K562 (cell line): ENCODE measurements around the gene HEBP2. TPM values are rescaled to one million over a fixed set of nuclear protein-coding genes. Genes with fewer than 3 reads are reported as not detected.

Source experiments
- CXXC5 ChIP-seq: fragments of 250-450 bp; sonication (Bioruptor Pico); IDR thresholded peaks from 2 replicates; pipeline ENCODE4 v1.8.0; 2022; ENCODE audit warnings: inconsistent platforms, mild to moderate bottlenecking, moderate library complexity
- ELK1 ChIP-seq: sonication (generic); formaldehyde crosslinking; IDR thresholded peaks from 2 replicates; pipeline ENCODE4 v1.8.1; 2022; ENCODE audit warnings: missing genetic modification reagents
- GABPB2 ChIP-seq: fragments of 250-450 bp; sonication (Bioruptor Pico); conservative IDR thresholded peaks from 2 replicates; pipeline ENCODE4 v1.5.1; 2021; ENCODE audit warnings: mild to moderate bottlenecking
- GTF2B ChIP-seq: IDR thresholded peaks from 2 replicates; pipeline ENCODE4 v1.6.1; 2011; ENCODE audit not compliant: insufficient read length; ENCODE audit errors: extremely low read depth
- ID3 ChIP-seq, 2 experiments: fragments of 250-450 bp in 1 of 2; fragments of 450-650 bp in 1 of 2; sonication (Bioruptor Pico) in 1 of 2; IDR thresholded peaks; 2 replicates each; pipeline versions ENCODE4 v1.6.1 to v1.8.0; 2016 to 2021; ENCODE audit warnings: mild to moderate bottlenecking in 2 of 2, moderate library complexity in 2 of 2, missing compliant biosample characterization in 1 of 2, missing genetic modification characterization in 1 of 2
- NCOA6 ChIP-seq: fragments of 450-650 bp; IDR thresholded peaks from 2 replicates; pipeline ENCODE4 v1.6.1; 2017; ENCODE audit warnings: mild to moderate bottlenecking
- NFYB ChIP-seq: IDR thresholded peaks from 2 replicates; pipeline ENCODE4 v1.6.1; 2011; ENCODE audit warnings: mild to moderate bottlenecking, moderate library complexity; ENCODE audit not compliant: insufficient read length; ENCODE audit errors: extremely low read depth
- NR4A1 ChIP-seq, 2 experiments: fragments of 250-450 bp in 1 of 2; fragments of 450-650 bp in 1 of 2; sonication (Bioruptor Pico) in 1 of 2; IDR thresholded peaks; 2 replicates each; pipeline versions ENCODE4 v1.4.0 to v1.6.1; 2016 to 2020; ENCODE audit warnings: mild to moderate bottlenecking in 2 of 2, missing compliant biosample characterization in 1 of 2, missing genetic modification characterization in 1 of 2, moderate library complexity in 1 of 2
- PHF8 ChIP-seq: fragments of 200-600 bp; sonication (generic); IDR thresholded peaks from 2 replicates; pipeline ENCODE4 v1.6.1; 2012; ENCODE audit warnings: mixed run types, mild to moderate bottlenecking, inconsistent platforms, low read length, moderate library complexity, borderline replicate concordance
- POLR2A ChIP-seq: fragments of 450-650 bp; conservative IDR thresholded peaks from 2 replicates; pipeline ENCODE4 v1.6.1; 2016
- SFPQ ChIP-seq: fragments of 200-400 bp; formaldehyde crosslinking; IDR thresholded peaks from 2 replicates; pipeline ENCODE4 v1.6.1; 2017; ENCODE audit warnings: mild to moderate bottlenecking, low read depth, low read length, moderate library complexity
- SIN3B ChIP-seq: fragments of 450-650 bp; IDR thresholded peaks from 2 replicates; pipeline ENCODE4 v1.6.1; 2017; ENCODE audit warnings: low read depth, mild to moderate bottlenecking, moderate library complexity
- SMC3 ChIP-seq: conservative IDR thresholded peaks from 2 replicates; pipeline ENCODE4 v1.6.1; 2011; ENCODE audit warnings: low read depth, low read length, improper control_type of control experiment; ENCODE audit not compliant: insufficient read depth
- TCF7L2 ChIP-seq: fragments of 150-350 bp; IDR thresholded peaks from 2 replicates; pipeline ENCODE4 v1.6.1; 2016; ENCODE audit warnings: low read depth, mild to moderate bottlenecking, low read length, moderate library complexity
- TCFL5 ChIP-seq: fragments of 250-450 bp; sonication (Bioruptor Pico); conservative IDR thresholded peaks from 2 replicates; pipeline ENCODE4 v1.6.1; 2021; ENCODE audit warnings: mild to moderate bottlenecking, moderate library complexity, matching md5 sums
- ZNF12 ChIP-seq: sonication (generic); formaldehyde crosslinking; IDR thresholded peaks from 2 replicates; pipeline ENCODE4 v1.4.0; 2020; ENCODE audit warnings: mild to moderate bottlenecking, missing genetic modification reagents
- ZNF133 ChIP-seq: fragments of 250-450 bp; sonication (Bioruptor Pico); IDR thresholded peaks from 2 replicates; pipeline ENCODE4 v1.4.0; 2020; ENCODE audit warnings: mild to moderate bottlenecking
- ZNF143 ChIP-seq: sonication (generic); formaldehyde crosslinking; IDR thresholded peaks from 2 replicates; pipeline ENCODE4 v1.9.0; 2022; ENCODE audit warnings: mild to moderate bottlenecking, missing genetic modification reagents
- ZNF146 ChIP-seq: IDR thresholded peaks from one replicate; pipeline ENCODE4 v1.6.1; 2018; ENCODE audit warnings: missing compliant biosample characterization; ENCODE audit not compliant: unreplicated experiment
- ZNF212 ChIP-seq: fragments of 450-650 bp; formaldehyde crosslinking; IDR thresholded peaks from 2 replicates; pipeline ENCODE4 v1.4.0; 2020; ENCODE audit warnings: mild to moderate bottlenecking
- ZNF436 ChIP-seq: fragments of 250-450, 450-650 bp; sonication (Bioruptor Pico); formaldehyde crosslinking; IDR thresholded peaks from 2 replicates; pipeline ENCODE4 v1.7.0; 2020; ENCODE audit warnings: mild to moderate bottlenecking
- ZNF695 ChIP-seq: fragments of 450-650 bp; formaldehyde crosslinking; IDR thresholded peaks from 2 replicates; pipeline ENCODE4 v1.4.0; 2020; ENCODE audit warnings: mild to moderate bottlenecking, moderate library complexity
- ZNF778 ChIP-seq: fragments of 450-650 bp; formaldehyde crosslinking; IDR thresholded peaks from 2 replicates; pipeline ENCODE4 v1.4.0; 2020; ENCODE audit warnings: mild to moderate bottlenecking, moderate library complexity
- ZNF785 ChIP-seq: fragments of 250-450 bp; sonication (Bioruptor Pico); IDR thresholded peaks from 2 replicates; pipeline ENCODE4 v1.4.0; 2020; ENCODE audit warnings: mild to moderate bottlenecking
- polyA plus RNA-seq, 8 experiments: library from polyadenylated mRNA; depleted of rRNA in 4 of 8; stranded (reverse) in 5 of 8; unstranded in 3 of 8; fragments of >200 nt; fragmentation: Nextera tagmentation in 2 of 8; fragmentation: Illumina TruSeq in 1 of 8; extraction: Ambion mirVana in 2 of 8; extraction: Trizol in 1 of 8; gene quantifications; 2 replicates each; pipeline versions ENCODE4 v1.2.1 to v1.2.3, GENCODE V29; 2011 to 2014; ENCODE audit warnings: inconsistent platforms in 1 of 8, missing spikeins in 1 of 8
- total RNA-seq, 7 experiments: library from RNA; depleted of rRNA in 6 of 7; stranded (reverse); fragments of >200 nt in 6 of 7; fragmentation: Illumina TruSeq in 2 of 7; extraction: Trizol in 2 of 7; gene quantifications; 2 replicates each; pipeline versions ENCODE4 v1.2.1 to v1.2.3, GENCODE V29; 2011 to 2021; ENCODE audit warnings: low replicate concordance in 1 of 7

HEBP2 gene
- total and polyA plus RNA-seq, 9 of the 15 experiments (the other 6 are each of a cell fraction or from before 2014, with no cell fraction given): 8.5 to 63.7 (median 36.9) TPM

GRCh38 chr6:138403801-138404665 is at the start of gene HEBP2 (continued):
- TF ChIP-seq ID3 (CRISPR knock-in tag; IDR thresholded peaks at IDR 0.05): no peak
- TF ChIP-seq ID3 (tag; IDR thresholded peaks at IDR 0.05): no peak
- peak; percentile 94 for TF ChIP-seq CXXC5 (CRISPR knock-in tag)
- TF ChIP-seq GTF2B: no peak
- TF ChIP-seq ZNF436 (CRISPR knock-in tag): no peak
- peak; percentile 88 for TF ChIP-seq POLR2A
- TF ChIP-seq PHF8: peak; percentile 78; the same call in 1 of the 2 replicates
- TF ChIP-seq NR4A1 (CRISPR knock-in tag; IDR thresholded peaks at IDR 0.05): 0 out of 2 replicates have a peak, but pooled peaks have one; percentile 71
- peak; percentile 28; the same call in 1 of the 2 replicates for TF ChIP-seq NR4A1 (tag; IDR thresholded peaks at IDR 0.05)
- TF ChIP-seq ZNF133 (CRISPR knock-in tag): no peak
- no peak for TF ChIP-seq ZNF143
- TF ChIP-seq ZNF212 (CRISPR knock-in tag): no peak
- TF ChIP-seq ELK1 (CRISPR knock-in tag): no peak
- TF ChIP-seq NCOA6: no peak
- no peak for TF ChIP-seq GABPB2 (CRISPR knock-in tag)
- TF ChIP-seq TCFL5: no peak
- no peak for TF ChIP-seq ZNF12
- no peak for TF ChIP-seq ZNF146 (CRISPR knock-in tag)
- TF ChIP-seq TCF7L2: no peak
- peak; percentile 35; the same call in 1 of the 2 replicates for TF ChIP-seq SMC3
- no peak for TF ChIP-seq SFPQ
- no peak for TF ChIP-seq ZNF695 (CRISPR knock-in tag)
- no peak for TF ChIP-seq NFYB
- TF ChIP-seq ZNF778 (CRISPR knock-in tag): no peak
- TF ChIP-seq SIN3B: peak; percentile 76; the same call in 1 of the 2 replicates
- TF ChIP-seq ZNF785 (CRISPR knock-in tag): no peak
